Measurements from ENCODE around the gene ZDBF2. TPM values are rescaled to one million over a fixed set of nuclear protein-coding genes. Genes with fewer than 3 reads are reported as not detected.

The ZDBF2 gene
- total RNA-seq, 2 donors from 2014 or later = 1.7 to 5.8 TPM

DNA sequence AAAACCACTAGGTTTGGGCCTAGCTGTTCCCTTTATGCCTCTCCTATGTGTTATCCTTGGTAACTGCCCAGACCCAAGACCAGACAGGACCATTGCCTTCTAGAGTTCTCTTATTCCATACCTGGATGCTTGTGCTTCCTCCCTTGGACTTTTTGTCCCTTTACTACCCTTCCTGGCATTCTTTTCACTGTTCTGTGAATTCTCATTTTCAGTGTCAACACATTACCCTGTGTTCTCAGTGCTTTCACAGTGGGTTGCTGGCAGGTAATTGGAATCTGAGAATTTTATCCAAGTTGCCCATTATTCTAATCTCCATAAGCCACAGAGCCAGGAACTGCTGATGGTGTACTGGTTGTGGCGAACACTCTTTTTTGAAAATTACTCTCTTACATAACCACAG lies 41.7 kb downstream of the ZDBF2 start:
- Histone ChIP-seq H3K4me3 (no peak overlapping the region), H3K9ac (ENCODE audit: low read depth in 2 of 2, low read length in 2 of 2) (no peak overlapping the region), H3K36me3 (no peaks in the 10 kb centered on the region), H3K27ac (no peak overlapping the region), H3K9me3 (no peaks in the 10 kb centered on the region), H3K4me1 (no peaks in the 10 kb centered on the region), H3K27me3 (no peaks in the 10 kb centered on the region)
- DNase-seq = no peak
- TF ChIP-seq, protein P1, sequence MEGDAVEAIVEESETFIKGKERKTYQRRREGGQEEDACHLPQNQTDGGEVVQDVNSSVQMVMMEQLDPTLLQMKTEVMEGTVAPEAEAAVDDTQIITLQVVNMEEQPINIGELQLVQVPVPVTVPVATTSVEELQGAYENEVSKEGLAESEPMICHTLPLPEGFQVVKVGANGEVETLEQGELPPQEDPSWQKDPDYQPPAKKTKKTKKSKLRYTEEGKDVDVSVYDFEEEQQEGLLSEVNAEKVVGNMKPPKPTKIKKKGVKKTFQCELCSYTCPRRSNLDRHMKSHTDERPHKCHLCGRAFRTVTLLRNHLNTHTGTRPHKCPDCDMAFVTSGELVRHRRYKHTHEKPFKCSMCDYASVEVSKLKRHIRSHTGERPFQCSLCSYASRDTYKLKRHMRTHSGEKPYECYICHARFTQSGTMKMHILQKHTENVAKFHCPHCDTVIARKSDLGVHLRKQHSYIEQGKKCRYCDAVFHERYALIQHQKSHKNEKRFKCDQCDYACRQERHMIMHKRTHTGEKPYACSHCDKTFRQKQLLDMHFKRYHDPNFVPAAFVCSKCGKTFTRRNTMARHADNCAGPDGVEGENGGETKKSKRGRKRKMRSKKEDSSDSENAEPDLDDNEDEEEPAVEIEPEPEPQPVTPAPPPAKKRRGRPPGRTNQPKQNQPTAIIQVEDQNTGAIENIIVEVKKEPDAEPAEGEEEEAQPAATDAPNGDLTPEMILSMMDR (IDR thresholded peaks at IDR 0.05) = no peak
- intact Hi-C loops (cut with DNase I) = no loop called here

DNA sequence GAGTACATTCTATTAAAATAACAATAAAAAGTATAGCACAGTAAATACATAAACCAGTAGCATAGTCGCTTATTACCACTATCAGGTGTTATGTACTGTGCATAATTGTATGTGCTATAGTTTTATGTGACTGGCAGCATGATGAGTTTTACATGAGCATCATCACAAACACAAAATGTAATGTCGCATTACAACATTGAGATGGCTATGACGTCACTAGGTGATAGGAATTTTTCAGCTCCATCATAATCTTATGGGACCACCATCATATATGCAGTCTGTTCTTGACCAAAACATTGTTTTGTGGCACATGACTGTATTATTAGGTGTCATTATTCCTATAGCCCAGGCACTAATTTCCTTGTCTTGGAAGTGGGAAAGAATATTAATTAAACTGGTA lies 48.6 kb downstream of the ZDBF2 start:
- H3K9ac ChIP-seq (ENCODE audit: low read depth in 2 of 2, low read length in 2 of 2) = no peak overlapping the region
- intact Hi-C loops (cut with DNase I) = no loop called here
- DNase-seq = no peak
- no peaks in the 10 kb centered on the region for H3K36me3 ChIP-seq
- TF ChIP-seq, protein P1 (IDR thresholded peaks at IDR 0.05) = no peak
- no peaks in the 10 kb centered on the region for H3K27me3 ChIP-seq
- H3K27ac ChIP-seq = no peak overlapping the region
- no peak overlapping the region for H3K4me3 ChIP-seq
- no peaks in the 10 kb centered on the region for H3K4me1 ChIP-seq
- no peaks in the 10 kb centered on the region for H3K9me3 ChIP-seq

DNA sequence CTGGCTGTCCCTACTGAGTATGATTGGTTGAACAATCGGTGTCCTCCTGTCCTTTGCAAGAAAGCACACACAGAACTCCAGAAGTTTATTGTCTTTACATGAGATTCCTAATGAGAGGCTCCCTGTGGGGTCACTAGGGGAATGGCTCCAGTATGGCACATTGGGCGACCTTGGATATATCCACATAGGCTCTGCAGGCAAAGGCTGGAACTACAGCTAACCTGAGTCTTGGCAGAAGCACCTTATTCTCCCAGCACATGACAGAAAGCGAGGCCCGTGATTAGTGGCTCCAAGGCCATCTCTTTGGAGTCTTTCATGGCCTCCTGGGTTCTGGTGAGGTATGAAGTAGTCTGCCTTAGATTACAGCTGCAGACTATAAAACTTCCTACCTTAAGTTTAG lies 49.0 kb downstream of the ZDBF2 start:
- no peak overlapping the region for H3K9ac ChIP-seq (ENCODE audit: low read depth in 2 of 2, low read length in 2 of 2)
- H3K4me1 ChIP-seq = no peaks in the 10 kb centered on the region
- intact Hi-C loops (cut with DNase I) = no loop called here
- H3K36me3 ChIP-seq = no peaks in the 10 kb centered on the region
- no peak for DNase-seq
- no peaks in the 10 kb centered on the region for H3K9me3 ChIP-seq
- no peak overlapping the region for H3K27ac ChIP-seq
- H3K4me3 ChIP-seq = no peak overlapping the region
- no peaks in the 10 kb centered on the region for H3K27me3 ChIP-seq
- TF ChIP-seq, protein P1 (IDR thresholded peaks at IDR 0.05) = no peak

DNA sequence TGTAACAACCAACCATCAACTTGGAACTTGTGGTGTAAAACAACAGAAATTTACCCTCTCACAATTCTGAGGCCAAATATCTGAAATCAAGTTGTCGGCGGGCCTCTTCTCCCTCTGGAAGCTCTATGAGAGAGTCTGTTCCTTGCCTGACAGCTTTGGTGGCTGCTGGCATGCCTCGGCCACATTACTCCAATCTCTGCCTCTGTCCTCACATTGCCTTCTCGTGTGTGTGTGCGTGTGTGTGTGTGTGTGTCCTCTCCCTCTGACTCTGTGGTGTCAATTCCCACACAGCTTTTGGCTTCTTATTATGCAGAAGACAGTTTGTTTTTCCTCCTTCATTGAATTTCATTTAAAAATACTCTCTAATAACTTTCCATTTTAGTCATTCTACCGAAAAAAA lies 50.4 kb downstream of the ZDBF2 start:
- intact Hi-C loops (cut with DNase I) = no loop called here
- no peaks in the 10 kb centered on the region for H3K9me3 ChIP-seq
- H3K36me3 ChIP-seq = no peaks in the 10 kb centered on the region
- no peak overlapping the region for H3K9ac ChIP-seq (ENCODE audit: low read depth in 2 of 2, low read length in 2 of 2)
- no peaks in the 10 kb centered on the region for H3K4me1 ChIP-seq
- TF ChIP-seq, protein P1 (IDR thresholded peaks at IDR 0.05) = no peak
- H3K27ac ChIP-seq = no peak overlapping the region
- no peak for DNase-seq
- no peaks in the 10 kb centered on the region for H3K27me3 ChIP-seq
- H3K4me3 ChIP-seq = no peak overlapping the region

DNA sequence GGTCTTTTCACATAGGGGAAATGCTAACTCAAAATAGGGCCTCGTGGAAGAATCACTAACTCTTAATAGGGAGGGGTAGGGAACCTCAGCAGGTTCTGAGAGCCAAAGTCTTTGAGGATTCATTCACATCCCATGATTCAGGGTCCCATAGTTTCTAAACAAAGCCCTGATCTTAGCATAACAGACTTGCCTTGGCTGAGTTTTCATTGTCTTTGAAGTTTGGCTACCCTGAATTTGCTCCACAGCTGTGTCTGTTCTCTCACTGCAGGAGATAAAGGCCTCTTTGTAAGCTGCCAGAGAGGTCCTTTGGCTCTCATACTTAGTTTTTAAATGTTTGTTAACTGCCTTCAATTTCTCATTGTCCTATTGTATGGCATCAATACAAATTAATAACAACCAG lies 54.5 kb downstream of the ZDBF2 start:
- DNase-seq = no peak
- H3K36me3 ChIP-seq = no peaks in the 10 kb centered on the region
- TF ChIP-seq, protein P1 (IDR thresholded peaks at IDR 0.05) = no peak
- H3K9ac ChIP-seq (ENCODE audit: low read depth in 2 of 2, low read length in 2 of 2) = no peak overlapping the region
- H3K4me1 ChIP-seq = no peaks in the 10 kb centered on the region
- intact Hi-C loops (cut with DNase I) = no loop called here
- H3K27me3 ChIP-seq = no peaks in the 10 kb centered on the region
- H3K27ac ChIP-seq = no peak overlapping the region
- no peaks in the 10 kb centered on the region for H3K9me3 ChIP-seq
- no peak overlapping the region for H3K4me3 ChIP-seq

DNA sequence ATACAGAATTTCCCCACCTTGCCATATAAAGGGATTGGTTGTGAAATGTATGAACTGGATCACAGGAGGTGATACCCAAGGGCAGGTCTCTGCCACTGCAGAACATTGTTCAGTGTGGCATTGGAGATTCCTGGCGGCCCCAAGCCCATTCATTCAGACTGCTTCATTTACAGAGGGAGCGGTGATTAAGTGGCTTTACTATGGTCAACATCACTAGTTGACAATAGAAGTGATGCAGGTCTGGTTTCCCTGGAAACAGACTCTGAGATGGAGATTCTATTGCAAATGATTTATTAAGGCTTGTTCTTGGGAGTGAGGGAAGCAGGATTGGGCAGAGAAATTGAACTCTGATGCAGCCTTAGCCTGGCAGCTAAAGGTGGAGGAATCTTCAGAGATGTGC lies 62.4 kb downstream of the ZDBF2 start:
- TF ChIP-seq, protein P1 (IDR thresholded peaks at IDR 0.05) = no peak
- intact Hi-C loops (cut with DNase I) = no loop called here
- no peaks in the 10 kb centered on the region for H3K36me3 ChIP-seq
- H3K27me3 ChIP-seq = no peaks in the 10 kb centered on the region
- H3K4me1 ChIP-seq = no peaks in the 10 kb centered on the region
- DNase-seq = no peak
- H3K4me3 ChIP-seq = no peak overlapping the region
- H3K9ac ChIP-seq (ENCODE audit: low read depth in 2 of 2, low read length in 2 of 2) = no peak overlapping the region
- no peaks in the 10 kb centered on the region for H3K9me3 ChIP-seq
- no peak overlapping the region for H3K27ac ChIP-seq

Data from colonic mucosa (tissue), 4 donors.